BJ (cell line): ENCODE data around the gene ZNF860. TPM values are rescaled to one million over a fixed set of nuclear protein-coding genes. Genes with fewer than 3 reads are reported as not detected.
"Not testable (repeated sequence)": the region's sequence is repeated elsewhere in the genome, so short reads cannot be mapped to it uniquely, and the experiment has no call there.

Experiments used
- CTCF ChIA-PET: fragments of 350-600 bp; formaldehyde crosslinking; extraction: SDS; loops from one replicate; lab custom pipeline; 2021; ENCODE audit warnings: antibody characterized with exemption, inconsistent platforms; lab: Yijun Ruan, JAX
- POLR2A ChIA-PET: fragments of 300-600 bp; sonication (Branson Sonifier 250); formaldehyde crosslinking; extraction: SDS; loops from one replicate; lab custom pipeline; 2021; ENCODE audit warnings: antibody characterized with exemption; lab: Charles Lee
- DNase-seq: peaks from one replicate; pipeline ENCODE4 v3.0.0-alpha.2; 2011; ENCODE audit warnings: low read depth
- H3K27me3 ChIP-seq: 2 replicates; pipeline ENCODE4 v1.6.0; 2011; ENCODE audit warnings: low read length; ENCODE audit not compliant: control insufficient read depth, insufficient read depth
- H3K36me3 ChIP-seq: 2 replicates; pipeline ENCODE4 v1.5.1; 2011; ENCODE audit warnings: low read length; ENCODE audit not compliant: control insufficient read depth, insufficient read depth
- H3K4me3 ChIP-seq: 2 replicates; pipeline ENCODE4 v1.5.1; 2011; ENCODE audit warnings: low read depth, mild to moderate bottlenecking, control low read depth, low read length
- CTCF ChIP-seq: IDR thresholded peaks from 2 replicates; pipeline ENCODE4 v1.5.1; 2011; ENCODE audit warnings: low read depth, mild to moderate bottlenecking, control low read depth, inconsistent platforms, low read length, moderate library complexity; ENCODE audit not compliant: insufficient read depth
- polyA plus RNA-seq: library from polyadenylated mRNA; depleted of rRNA; stranded (reverse); fragments of >200 nt; gene quantifications from 2 replicates; pipeline ENCODE4 v1.2.3, GENCODE V29; 2011

Gene ZNF860
- polyA plus RNA-seq, 1 experiment = 0.32 TPM

- Histone ChIP-seq H3K4me3 (no peak overlapping the region), H3K27me3 (no peaks in the 10 kb centered on the region), H3K36me3 (no peaks in the 10 kb centered on the region)
- ChIA-PET CTCF (interaction anchor here (0.7 kb wide), 1 partner anchor 9 kb away, joined by 4 read pairs; no protein-coding TSS in a partner anchor), POLR2A (no interaction called here)
- DNase-seq = no peak
- TF ChIP-seq CTCF = no peak
These were observed 28.4 kb downstream of the ZNF860 start for GRCh38 chr3:32009957-32010356.

GRCh38 chr3:32010699-32011098 is 29.1 kb downstream of the ZNF860 start:
- H3K4me3 ChIP-seq, H3K27me3 ChIP-seq, DNase-seq, H3K36me3 ChIP-seq, CTCF ChIA-PET, POLR2A ChIA-PET: not testable (repeated sequence)

- DNase-seq, H3K27me3 ChIP-seq, POLR2A ChIA-PET, H3K36me3 ChIP-seq, CTCF ChIA-PET, H3K4me3 ChIP-seq: not testable (repeated sequence)
These were observed 34.1 kb downstream of the ZNF860 start for GRCh38 chr3:32015638-32016037.

GRCh38 chr3:32017286-32017685 is 35.7 kb downstream of the ZNF860 start:
- H3K4me3 ChIP-seq = no peak overlapping the region

GRCh38 chr3:32018757-32019564 is 37.4 kb downstream of the ZNF860 start:
- no peak for DNase-seq
- POLR2A ChIA-PET = interaction anchor here (0.6 kb wide), 1 partner anchor 625 kb away, joined by 5 read pairs; no protein-coding TSS in a partner anchor
- Histone ChIP-seq H3K36me3 (no peaks in the 10 kb centered on the region), H3K4me3 (no peak overlapping the region), H3K27me3 (no peaks in the 10 kb centered on the region)
- CTCF ChIA-PET = interaction anchor here (0.5 to 4.7 kb wide), 20 partner anchors 10 to 316 kb away, joined by 3 to 29 read pairs (median 4); no protein-coding TSS in a partner anchor
- TF ChIP-seq CTCF = peak; percentile 74

More at GRCh38 chr3:32017286-32017685, 35.7 kb downstream of the ZNF860 start:
- ChIA-PET POLR2A (interaction anchor here (0.7 kb wide), 1 partner anchor 30 kb away, joined by 3 read pairs; no protein-coding TSS in a partner anchor), CTCF (interaction anchor here (0.5 to 4.7 kb wide), 7 partner anchors 8 to 526 kb away, joined by 3 to 29 read pairs (median 3); no protein-coding TSS in a partner anchor)
- TF ChIP-seq CTCF = no peak
- Histone ChIP-seq H3K36me3 (no peaks in the 10 kb centered on the region), H3K27me3 (no peaks in the 10 kb centered on the region)
- no peak for DNase-seq

- no peak for DNase-seq
- TF ChIP-seq CTCF = no peak
- Histone ChIP-seq H3K27me3 (no peaks in the 10 kb centered on the region), H3K4me3 (no peak overlapping the region), H3K36me3 (no peaks in the 10 kb centered on the region)
- ChIA-PET POLR2A (no interaction called here), CTCF (interaction anchor here (0.7 to 4.7 kb wide), 2 partner anchors 123 to 252 kb away, joined by 3 to 29 read pairs; no protein-coding TSS in a partner anchor)
These were observed 39.6 kb downstream of the ZNF860 start for GRCh38 chr3:32021155-32021554.
